HG03558 (cell line): Measurements from ENCODE around the gene CLEC10A.
"Not testable (repeated sequence)": the region's sequence is repeated elsewhere in the genome, so short reads cannot be mapped to it uniquely, and the experiment has no call there.

Source experiments
- ATAC-seq: cut with Tn5 transposase; IDR thresholded peaks from one replicate; pipeline ENCODE4 v1.9.1; 2021; ENCODE audit warnings: moderate number of reproducible peaks; ENCODE audit not compliant: unreplicated experiment; ENCODE audit errors: extremely low read depth

CLEC10A gene

DNA sequence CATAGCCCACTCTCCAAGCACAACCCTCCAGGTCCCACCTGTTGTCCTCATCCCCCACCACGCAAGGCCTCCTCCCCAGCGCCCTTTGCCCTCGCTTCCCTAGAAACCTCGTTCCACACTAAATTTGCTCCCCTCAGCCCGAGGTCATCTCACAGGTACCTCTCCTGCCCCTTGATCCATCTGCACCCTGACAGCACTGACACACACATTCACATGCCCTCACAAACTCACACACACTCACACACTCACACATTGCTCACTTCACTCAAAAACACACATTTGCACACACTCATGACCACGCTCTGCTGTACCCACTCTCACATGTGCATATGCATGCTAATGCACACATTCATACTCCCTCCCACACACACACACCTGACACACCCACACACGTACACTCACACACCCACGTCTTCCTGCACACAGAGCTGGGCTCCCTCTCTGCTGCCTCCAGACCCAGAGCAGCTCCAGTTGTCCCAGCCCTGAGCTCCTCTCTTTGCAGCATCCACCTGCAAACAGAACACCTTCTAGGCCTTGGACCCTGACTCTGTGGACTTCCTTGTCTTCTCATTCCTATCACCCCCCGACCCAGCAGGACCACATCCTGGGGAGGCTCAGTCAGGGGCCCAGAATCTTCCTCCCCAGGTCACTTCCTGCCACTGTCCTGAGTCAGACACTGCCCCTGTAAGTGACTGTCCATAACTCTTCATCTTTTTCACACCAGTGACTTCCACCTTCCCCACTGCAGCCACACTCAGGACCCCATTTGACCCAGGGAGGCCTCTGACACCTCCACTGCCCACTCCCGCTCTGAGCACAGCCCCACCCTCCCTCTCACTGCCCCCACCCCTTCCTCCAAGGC is 29.6 kb upstream of the CLEC10A start:
- ATAC-seq: no peak

DNA sequence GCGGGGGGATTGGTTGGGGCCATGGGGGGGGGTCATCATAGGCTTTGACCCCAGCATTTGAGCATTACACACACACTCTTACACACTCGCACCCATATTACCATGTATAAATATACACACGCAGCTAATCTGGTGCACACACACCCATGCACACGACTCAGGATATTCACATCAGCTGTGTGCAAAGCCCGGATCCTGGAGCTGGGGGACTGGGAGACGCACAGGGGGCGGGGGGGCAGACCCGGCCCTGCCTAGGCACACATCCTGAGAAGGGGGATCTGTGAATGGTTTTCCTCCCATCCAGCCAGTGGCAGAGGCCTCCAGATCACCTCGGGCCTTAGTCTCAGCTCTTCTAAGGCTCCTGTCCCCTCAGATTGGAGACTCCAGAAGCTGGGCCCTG is 28.9 kb upstream of the CLEC10A start:
- no peak for ATAC-seq

DNA sequence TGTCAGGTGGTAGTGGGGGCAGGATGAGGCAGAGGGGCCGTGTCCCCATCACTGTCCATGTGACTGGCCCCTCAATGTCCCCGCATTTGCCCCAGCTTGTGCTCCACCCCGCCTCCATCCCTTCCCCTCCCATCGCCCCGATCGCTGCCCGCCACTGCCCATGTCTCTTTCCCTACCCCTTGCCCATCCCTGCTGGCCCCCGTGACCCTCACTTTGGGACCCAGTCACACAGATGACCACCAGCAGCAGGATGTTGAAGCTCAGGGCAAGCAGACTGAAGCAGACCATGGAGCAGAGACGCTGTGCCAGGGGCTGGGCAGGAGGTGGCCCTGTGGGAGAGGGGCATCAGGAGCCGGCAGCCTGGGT is 28.5 kb upstream of the CLEC10A start:
- ATAC-seq: no peak

DNA sequence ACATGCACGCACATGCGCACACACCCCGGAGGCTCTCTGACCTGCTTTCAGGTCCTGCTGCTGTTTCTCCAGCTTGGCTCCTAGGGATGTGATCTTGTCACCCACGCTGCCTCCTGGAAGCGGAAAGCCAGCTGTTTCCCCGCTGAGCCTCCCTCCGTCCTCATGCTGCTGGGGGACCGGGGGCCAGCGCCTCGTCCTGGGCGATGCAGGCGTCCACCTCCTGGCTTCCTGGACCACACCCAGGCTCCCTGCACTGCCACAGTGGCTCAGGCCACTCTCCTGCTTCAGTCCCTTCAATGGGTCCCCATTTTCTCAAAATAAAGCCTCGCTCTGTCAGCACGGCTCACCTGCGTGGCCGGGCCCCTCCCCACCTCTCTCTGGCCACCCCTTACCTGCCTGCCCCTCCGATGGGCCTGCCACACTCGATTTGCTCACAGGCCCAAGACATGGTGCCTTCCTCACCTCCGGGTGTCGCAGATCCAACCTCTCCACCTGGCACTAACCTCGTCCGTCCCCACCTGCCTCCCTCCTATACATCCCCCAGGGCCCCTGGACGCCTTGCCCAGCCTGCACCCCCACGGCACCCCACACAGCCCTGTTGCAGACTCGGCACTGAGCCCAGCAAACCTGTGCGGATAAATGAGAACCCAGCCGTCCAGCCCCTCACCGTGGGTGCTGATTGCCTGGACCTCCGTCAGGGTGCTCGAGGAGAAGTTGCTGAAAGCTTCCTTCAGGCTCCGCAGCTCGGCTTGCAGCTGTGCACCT is 27.9 kb upstream of the CLEC10A start:
- ATAC-seq: no peak

DNA sequence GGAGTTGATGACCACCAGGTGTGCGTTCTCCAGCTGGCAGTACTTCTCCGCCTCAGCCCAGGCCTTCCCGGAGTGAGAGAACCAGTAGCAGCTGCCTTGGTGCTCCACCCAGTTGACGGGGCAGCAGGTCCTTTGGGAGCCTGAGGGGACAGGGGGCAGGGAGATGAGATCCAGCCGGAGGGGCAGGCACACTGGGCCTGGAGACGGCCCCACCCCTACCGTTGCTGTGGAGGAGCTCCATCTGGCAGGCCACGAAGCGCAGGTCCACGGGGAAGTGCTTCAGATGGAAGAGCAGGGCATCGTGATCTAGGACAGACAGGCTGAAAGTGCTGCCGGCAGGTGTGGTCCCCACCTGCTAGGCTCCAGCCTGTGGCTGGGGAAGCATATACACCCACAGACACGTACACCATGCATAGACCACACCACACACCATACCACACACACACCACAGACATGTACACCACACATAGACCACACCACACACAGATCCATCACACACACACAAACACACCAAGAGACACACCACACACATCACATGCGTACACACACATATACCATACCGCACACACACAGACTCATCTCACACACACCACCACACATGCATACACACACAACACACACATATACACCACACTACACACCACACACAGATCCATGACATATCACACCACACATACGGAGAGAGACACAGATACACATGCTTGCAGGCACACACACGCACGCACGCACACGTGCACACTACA is 27.1 kb upstream of the CLEC10A start:
- ATAC-seq: no peak

DNA sequence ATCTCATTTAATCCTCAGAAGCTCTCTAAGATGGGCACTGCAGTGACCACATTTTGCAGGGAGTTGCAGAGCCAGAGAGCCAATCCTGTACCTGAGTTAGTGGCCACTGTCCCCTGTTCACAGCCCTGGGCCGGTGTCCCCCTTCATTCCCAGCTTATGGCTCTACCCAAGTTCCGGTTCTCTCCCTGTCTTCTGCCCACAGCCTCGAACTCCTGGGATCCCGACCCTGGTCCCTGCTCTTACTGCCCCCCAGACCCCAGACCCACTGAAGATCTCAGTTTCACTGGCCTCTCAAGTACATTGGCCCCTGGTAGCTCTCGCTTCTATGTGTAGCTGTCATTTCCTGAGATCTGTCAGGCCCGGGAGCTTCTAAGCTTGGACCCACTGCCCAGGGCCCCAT is 22.4 kb upstream of the CLEC10A start:
- ATAC-seq: no peak

DNA sequence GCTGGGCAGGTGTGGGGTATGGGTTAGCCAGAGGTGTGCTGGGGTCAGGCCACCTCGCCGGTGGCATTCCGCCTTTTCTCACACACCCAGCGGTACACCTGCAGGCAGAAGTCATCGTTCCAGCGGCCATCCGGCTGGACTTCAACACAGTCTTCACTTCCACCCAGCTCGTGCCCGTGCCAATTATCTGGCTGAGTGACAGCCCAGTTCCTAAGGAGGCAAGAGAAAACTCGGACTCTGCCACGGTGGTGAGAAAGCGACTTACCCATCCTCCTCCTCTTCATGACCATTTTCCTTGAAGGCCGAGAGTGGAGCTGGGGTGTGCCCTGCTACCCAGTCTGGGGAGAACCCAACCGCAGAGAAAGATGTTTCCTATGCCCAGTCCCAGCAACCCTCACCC is 21.5 kb upstream of the CLEC10A start:
- no peak for ATAC-seq

DNA sequence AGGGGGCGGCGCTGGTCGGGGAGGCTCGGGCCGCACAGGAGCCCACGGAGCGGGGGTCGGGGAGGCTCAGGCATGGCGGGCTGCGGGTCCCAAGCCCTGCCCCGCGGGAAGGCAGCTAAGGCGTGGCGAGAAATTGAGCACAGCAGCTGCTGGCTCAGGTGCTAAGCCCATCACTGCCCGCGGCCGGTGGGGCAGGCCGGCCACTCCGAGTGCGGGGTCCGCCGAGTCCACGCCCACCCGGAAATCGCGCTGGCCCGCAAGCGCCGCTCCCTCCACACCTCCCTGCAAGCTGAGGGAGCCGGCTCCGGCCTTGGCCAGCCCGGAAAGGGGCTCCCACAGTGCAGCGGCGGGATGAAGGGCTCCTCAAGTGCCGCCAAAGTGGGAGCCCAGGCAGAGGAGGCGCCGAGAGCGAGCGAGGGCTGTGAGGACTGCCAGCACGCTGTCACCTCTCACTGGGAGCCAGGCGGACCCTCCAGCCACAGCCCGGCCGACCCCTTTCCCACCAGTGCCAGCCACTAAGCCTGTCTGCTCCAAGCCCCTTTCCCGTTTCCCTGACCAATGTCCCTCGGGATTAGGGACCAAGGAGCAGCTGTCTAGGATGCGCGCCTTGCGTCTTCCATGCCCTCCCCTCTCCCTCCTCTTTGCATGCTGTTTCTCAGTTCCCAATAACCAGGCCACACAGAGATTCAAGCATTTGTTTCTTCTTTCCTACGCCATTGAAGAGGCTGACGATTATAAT is 20.8 kb upstream of the CLEC10A start:
- not testable (repeated sequence) for ATAC-seq

DNA sequence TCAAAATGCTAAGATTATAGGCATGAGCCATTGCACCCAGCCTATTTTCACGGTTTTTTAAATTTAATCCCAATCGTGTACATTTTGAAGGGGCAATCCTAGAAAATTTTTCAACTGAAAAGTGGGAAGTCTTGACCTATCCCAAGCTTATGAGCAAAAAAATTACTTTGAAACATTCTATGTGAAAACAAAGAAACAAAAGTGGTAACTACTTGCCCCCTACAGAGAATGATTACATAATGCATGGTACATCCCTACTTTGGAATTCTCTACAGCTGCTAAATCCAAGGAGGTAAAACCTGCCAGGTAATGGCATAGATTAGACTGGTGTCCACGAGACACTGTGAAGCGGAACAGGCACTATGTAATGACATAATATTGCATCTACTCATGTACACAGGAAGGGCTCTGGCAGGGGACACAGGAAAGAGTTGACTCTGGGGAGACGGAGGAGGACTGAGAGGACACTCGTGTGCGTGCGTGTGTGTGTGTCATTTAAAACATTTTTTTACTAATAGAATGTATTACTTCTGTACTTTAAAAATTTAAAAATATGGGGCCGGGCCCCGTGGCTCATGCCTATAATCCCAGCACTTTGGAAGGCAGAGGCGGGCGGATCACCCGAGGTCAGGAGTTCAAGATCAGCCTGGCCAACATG is 18.9 kb upstream of the CLEC10A start:
- no peak for ATAC-seq

DNA sequence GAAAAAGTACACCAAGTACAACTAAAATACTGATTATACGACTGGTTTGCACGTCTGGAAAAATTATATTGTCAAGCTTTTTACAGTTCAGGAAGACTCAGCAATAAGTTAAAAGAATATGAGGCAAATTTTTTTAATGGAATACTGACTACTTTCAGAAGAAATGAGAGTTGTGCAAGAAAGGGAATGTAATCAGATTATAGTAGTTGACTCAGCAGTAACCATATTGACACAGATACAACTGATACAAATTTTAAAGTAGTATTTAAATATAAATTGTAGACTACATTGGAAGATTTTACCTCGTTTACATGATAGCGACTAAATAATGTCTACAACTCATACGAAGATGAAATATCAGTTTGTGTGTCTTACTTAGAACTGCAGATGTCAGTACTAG is 17.9 kb upstream of the CLEC10A start:
- no peak for ATAC-seq

DNA sequence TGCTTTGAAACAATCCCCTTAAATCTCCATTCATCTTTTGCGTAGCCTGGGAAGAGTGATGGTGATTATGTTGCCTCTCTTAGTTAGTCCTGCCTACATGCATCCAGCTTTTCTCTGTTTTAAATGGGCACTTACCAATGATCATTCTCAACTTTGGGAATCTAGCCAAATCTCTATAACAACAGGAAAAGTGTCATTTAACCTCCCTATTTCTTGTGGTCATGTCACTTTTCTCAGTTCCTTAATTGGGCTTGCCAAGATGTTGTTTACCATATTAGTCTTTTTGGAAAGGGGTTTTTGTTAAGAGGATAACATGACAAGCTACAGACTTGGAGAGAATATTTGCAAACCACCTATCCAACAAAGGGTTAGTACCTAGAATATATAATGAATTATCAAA is 15.6 kb upstream of the CLEC10A start:
- no peak for ATAC-seq

DNA sequence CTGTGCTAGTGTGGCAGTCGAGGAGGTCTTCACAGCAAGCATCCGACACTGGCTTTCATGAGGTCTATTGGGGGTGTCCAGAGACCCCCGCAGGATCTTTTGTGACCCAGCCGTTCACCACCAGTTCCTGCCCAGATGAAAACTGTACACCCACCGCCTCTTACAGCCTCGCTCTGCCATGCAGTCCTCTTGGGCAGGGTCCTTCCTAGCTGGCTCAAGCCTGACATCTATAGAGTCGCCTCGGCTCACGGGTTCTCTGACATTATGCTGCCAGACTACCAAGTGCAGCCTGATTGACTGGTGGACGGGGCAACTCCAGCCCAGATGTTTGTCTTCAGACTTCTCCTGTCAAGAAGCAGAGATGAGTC is 14.6 kb upstream of the CLEC10A start:
- no peak for ATAC-seq

DNA sequence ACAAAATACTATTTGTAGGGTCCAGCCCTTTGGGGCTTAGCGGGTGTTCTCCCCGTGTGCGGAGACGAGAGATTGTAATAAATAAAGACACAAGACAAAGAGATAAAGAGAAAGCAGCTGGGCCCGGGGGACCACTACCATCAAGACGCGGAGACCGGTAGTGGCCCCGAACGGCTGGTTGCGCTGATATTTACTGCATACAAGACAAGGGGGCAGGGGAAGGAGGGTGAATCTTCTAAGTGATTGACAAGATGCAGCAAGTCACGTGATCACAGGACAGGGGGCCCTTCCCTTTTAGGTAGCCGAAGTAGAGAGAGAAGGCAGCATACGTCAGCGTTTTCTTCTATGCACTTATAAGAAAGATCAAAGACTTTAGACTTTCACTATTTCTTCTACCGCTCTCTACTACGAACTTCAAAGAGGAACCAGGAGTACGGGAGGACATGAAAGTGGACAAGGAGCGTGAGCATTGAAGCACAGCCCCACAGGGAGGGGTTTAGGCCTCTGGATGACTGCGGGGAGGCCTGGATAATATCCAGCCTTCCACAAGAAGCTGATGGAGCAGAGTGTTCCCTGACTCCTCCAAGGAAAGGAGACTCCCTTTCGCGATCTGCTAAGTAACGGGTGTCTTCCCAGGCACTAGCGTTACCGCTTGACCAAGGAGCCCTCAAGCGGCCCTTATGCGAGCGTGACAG is 11.4 kb upstream of the CLEC10A start:
- not testable (repeated sequence) for ATAC-seq

DNA sequence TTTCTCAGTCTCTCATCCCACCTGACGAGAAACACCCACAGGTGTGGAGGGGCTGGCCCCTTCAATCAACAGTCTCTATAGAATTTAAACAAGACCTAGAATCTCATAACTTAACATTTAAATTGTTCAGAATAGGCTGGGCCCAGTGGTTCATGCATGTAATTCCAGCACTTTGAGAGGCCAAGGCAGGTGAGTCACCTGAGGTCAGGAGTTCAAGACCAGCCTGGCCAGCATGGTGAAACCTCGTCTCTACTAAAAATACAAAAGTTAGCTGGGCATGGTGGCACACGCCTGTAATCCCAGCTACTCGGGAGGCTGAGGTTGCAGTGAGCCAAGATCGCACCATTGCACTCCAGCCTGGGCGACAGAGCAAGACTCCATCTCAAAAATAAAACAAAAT is 9.5 kb upstream of the CLEC10A start:
- not testable (repeated sequence) for ATAC-seq

DNA sequence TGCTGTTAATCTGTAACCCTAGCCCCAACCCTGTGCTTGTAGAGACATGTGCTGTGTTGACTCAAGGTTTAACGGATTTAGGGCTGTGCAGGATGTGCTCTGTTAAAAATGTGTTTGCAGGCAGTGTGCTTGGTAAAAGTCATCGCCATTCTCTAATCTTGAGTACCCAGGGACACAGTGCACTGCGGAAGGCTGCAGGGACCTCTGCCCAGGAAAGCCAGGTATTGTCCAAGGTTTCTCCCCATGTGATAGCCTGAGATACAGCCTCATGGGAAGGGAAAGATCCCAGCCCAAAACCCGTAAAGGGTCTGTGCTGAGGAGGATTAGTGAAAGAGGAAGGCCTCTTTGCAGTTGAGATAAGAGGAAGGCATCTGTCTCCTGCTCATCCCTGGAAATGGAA is 8.4 kb upstream of the CLEC10A start:
- ATAC-seq: not testable (repeated sequence)

DNA sequence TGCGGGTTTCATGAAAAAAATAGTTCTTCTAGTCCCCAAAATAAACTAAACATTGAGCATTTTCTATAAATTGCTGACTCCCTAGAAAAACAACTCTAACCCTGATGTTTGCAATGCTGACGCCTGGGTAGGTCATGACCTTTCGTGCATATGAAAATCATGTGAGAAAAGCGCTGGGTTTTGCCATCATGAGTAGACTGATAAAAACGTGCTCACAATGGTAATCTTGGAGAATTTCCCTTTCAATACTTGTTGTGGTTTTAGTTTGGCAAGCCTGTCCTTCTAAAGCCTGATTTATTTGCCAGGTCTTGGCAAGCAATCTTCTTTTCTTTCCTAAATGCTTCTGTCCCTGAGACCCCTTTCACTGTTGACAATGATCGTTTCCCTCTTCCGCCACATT is 4.0 kb upstream of the CLEC10A start:
- ATAC-seq: no peak

DNA sequence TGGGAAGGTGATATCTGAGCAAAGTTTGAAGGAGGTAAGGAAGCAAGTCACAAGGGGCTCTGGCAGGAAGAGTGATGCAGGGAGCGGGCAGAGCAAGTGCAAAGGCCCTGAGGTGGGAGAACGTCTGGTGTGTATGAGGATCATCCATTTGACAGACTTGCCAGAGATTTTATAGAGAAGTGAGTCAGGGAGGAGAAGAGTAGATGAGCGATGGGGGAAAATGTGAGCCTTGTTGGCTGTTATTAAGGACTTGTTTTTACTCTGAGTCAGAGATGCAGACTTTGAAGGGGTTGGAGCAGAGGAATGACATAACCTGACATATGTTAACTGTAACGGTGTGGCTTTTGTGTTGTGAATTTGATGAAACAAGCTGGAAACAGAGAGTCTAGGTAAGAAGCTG is 3.5 kb upstream of the CLEC10A start:
- ATAC-seq: no peak

DNA sequence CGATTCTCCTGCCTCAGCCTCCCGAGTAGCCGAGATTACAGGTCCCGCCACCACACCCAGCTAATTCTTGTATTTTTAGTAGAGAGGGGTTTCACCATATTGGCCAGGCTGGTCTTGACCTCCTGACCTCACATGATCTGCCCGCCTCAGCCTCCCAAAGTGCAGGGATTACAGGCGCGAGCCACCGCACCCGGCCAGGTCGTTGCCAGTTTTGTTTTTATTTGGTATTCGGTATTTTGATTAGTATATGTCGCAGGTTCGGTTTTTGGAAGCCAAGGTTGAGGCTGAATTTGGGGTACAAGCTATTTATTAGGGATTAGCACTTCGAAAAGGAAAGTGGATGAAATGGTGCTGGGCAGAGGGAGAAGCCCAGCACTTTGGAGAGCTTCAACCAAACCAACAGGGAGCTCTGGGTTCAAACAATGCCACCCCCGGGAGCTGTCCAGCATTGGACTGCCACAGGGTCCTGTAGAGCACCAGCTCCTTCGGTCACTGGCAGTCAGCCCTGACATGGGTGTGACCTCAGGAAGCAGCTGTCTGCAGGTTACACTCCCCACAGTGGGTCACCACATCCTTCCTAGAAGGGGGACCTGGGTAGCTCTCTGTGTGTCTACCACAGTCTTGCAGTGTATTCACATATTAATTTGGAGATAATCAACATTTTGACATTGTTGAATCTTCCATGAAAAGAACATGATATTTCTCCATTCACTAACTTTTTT is 1.5 kb upstream of the CLEC10A start:
- no peak for ATAC-seq
